Lower leg skin (tissue), 4 donors: ENCODE results near the gene CEP295NL. TPM values are rescaled to one million over a fixed set of nuclear protein-coding genes. Genes with fewer than 3 reads are reported as not detected.
"Not testable (repeated sequence)": the region's sequence is repeated elsewhere in the genome, so short reads cannot be mapped to it uniquely, and the experiment has no call there.

ENCODE experiments used
- DNase-seq, 2 donors: peaks; one replicate each; pipeline ENCODE4 v3.0.0-alpha.2; 2019; ENCODE audit warnings: low spot score in 2 of 2
- H3K4me3 ChIP-seq: fragments of 200-600 bp; sonication (generic); 2 replicates; pipeline ENCODE4 v1.5.1; 2017; ENCODE audit warnings: mild to moderate bottlenecking, low read depth; ENCODE audit not compliant: poor library complexity, severe bottlenecking
- POLR2A ChIP-seq, 2 donors: fragments of 450-650 bp; IDR thresholded peaks; one replicate each; pipeline ENCODE4 v1.6.1; 2016 to 2017; ENCODE audit warnings: antibody characterized with exemption in 2 of 2, mild to moderate bottlenecking in 1 of 2, moderate library complexity in 1 of 2
- WGBS, 2 donors: methylation state at CpG; one replicate each; pipeline ENCODE4 v1.1.5; 2018; 5-methylcytosine and 5-hydroxymethylcytosine counted together
- intact Hi-C: fragments of 100-400 bp; cut with DNase I; formaldehyde crosslinking; loops from one replicate; pipeline ENCODE4 v1.15.0; 2023; ENCODE audit warnings: low total_unique reads
- total RNA-seq, 4 donors: library from RNA; depleted of rRNA; stranded (reverse); fragments of >200 nt; gene quantifications; one replicate each; pipeline ENCODE4 v1.1.0, GENCODE V29; 2016
- TF ChIP-seq, protein P1 (sequence below), 3 donors: fragments of 450-650 bp; IDR thresholded peaks; one replicate each; pipeline ENCODE4 v1.5.1; 2016; ENCODE audit warnings: antibody characterized with exemption in 3 of 3, mild to moderate bottlenecking in 3 of 3, moderate library complexity in 2 of 3

CEP295NL gene
- total RNA-seq, 4 donors from 2014 or later: 2.0 to 2.9 (median 2.6) TPM

DNA sequence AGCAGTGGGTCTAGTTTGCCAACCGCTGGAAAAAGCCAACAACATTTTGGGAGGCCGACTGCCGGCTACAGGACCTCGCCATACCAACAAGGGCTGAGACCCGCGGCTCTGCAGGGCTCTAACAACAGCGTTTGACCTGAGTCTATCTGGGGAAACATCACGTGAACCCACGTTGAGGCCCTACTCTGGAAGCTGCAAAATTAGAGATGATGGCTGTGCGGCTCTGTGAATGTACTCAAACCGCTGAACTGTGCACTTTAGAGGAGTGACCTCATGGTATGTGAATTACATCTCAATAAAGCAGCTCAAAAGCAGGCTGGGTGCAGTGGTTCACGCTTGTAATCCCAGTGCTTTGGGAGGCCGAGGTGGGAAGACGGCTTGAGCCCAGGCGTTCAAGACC is 10.1 kb upstream of the CEP295NL start:
- DNase-seq: no peak
- no peak for TF ChIP-seq POLR2A (IDR thresholded peaks at IDR 0.05)
- no peak overlapping the region for H3K4me3 ChIP-seq
- intact Hi-C loops: no loop called here
- 85 to 94% methylated on average over 15 of the region's 15 CpGs for WGBS, 2 donors

DNA sequence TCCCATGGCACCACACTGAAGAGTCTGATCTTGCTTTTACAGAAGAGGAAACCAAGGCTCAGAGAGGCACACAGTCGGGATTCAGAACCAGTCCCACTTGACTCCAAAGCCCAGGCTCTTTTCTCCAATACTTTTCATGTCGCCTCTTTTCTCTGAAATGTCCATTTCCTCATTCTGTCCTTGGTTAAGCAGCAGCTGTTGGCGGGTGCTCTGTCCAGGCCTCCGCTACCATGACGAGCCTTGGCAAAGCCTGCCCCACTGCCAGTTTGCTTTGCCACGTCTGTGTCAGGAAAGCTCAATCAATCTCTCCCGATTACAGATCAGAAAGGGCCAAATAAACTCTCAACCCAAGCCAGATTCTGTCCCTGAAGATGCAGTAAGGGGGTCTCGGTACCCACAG is 9.1 kb upstream of the CEP295NL start:
- H3K4me3 ChIP-seq: no peak overlapping the region
- no peak for TF ChIP-seq POLR2A (IDR thresholded peaks at IDR 0.05)
- TF ChIP-seq, protein P1, sequence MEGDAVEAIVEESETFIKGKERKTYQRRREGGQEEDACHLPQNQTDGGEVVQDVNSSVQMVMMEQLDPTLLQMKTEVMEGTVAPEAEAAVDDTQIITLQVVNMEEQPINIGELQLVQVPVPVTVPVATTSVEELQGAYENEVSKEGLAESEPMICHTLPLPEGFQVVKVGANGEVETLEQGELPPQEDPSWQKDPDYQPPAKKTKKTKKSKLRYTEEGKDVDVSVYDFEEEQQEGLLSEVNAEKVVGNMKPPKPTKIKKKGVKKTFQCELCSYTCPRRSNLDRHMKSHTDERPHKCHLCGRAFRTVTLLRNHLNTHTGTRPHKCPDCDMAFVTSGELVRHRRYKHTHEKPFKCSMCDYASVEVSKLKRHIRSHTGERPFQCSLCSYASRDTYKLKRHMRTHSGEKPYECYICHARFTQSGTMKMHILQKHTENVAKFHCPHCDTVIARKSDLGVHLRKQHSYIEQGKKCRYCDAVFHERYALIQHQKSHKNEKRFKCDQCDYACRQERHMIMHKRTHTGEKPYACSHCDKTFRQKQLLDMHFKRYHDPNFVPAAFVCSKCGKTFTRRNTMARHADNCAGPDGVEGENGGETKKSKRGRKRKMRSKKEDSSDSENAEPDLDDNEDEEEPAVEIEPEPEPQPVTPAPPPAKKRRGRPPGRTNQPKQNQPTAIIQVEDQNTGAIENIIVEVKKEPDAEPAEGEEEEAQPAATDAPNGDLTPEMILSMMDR (IDR thresholded peaks at IDR 0.05): no peak
- DNase-seq: no peak
- intact Hi-C loops: no loop called here
- WGBS, 2 donors: 78 to 83% methylated on average over 8 of the region's 8 CpGs

DNA sequence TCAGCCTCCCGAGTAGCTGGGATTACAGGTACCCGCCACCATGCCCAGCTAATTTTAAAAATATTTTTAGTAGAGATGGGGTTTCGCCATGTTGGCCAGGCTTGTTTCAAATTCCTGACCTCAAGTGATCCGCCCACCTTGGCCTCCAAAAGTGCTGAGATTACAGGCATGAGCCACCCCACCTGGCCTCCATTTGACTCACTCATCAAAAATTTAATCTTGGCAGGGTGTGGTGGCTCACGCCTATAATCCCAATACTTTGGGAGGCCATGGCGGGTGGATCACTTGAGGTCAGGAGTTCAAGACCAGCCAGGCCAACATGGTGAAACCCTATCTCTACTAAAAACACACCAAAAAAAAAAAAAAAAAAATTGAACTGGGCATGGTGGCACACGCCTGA is 8.5 kb upstream of the CEP295NL start:
- intact Hi-C loops, DNase-seq, H3K4me3 ChIP-seq: not testable (repeated sequence)
- 83 to 85% methylated on average over 7 of the region's 7 CpGs for WGBS, 2 donors

DNA sequence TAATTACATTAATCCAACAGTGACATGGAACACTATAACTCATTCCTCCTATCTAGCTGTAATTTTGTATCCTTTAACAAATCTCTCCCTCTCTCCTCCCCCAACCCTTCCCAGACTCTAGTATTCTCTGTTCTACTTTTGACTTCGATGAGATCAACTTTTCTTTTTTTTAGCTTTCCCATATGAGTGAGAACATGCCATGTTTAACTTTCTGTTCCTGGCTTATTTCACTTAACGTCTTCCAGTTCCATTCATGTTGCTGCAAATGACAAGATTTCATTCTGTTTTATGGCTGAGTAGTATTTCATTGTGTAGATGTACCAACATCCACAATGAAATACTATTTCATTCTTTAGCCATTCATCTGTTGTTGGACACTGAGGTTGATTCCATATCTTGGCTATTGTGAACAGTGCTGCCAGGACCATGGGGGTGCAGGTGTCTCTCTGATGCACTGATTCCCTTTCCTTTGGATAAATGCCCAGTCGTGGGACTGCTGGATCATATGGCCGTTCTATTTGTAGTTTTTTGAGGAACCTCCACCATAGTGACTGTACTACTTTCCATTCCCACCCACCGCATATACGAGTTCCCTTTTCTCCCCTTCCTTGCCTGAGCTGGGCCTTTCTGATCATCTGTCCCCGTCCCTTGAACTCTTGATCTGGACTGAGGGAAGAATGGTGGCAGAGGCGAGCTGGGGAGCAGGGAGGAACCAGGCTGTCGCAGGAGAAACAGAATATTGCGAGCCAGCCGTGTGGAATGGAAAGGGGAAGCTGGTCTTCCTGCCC is 7.7 kb upstream of the CEP295NL start:
- WGBS, 2 donors: 81 to 83% methylated on average over 11 of the region's 11 CpGs
- TF ChIP-seq, protein P1 (IDR thresholded peaks at IDR 0.05): no peak
- TF ChIP-seq POLR2A (IDR thresholded peaks at IDR 0.05): no peak
- no peak overlapping the region for H3K4me3 ChIP-seq
- intact Hi-C loops: no loop called here
- no peak for DNase-seq

DNA sequence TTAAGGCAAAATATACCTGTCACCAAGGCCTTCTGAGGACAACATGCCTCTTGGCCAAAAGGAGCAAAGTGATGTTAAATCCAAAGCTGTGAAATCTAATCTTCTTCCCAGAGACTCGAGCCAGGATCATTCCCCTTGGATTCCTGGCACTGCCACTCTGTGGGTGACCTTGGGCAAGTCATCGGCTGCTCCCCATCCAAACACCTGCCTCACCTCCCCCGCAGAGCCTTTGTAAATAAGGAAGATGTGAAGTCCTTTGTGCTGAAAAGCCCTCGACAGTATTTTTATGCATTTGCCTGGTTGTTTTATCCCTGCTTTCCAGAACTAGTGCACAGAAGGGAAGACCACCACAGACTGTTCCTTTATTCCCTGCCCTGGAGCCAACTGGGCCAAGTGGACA is 5.4 kb upstream of the CEP295NL start:
- TF ChIP-seq, protein P1 (IDR thresholded peaks at IDR 0.05): no peak
- no peak for TF ChIP-seq POLR2A (IDR thresholded peaks at IDR 0.05)
- WGBS, 2 donors: 62 to 66% methylated on average over 4 of the region's 4 CpGs
- DNase-seq: no peak
- intact Hi-C loops: no loop called here
- H3K4me3 ChIP-seq: no peak overlapping the region

DNA sequence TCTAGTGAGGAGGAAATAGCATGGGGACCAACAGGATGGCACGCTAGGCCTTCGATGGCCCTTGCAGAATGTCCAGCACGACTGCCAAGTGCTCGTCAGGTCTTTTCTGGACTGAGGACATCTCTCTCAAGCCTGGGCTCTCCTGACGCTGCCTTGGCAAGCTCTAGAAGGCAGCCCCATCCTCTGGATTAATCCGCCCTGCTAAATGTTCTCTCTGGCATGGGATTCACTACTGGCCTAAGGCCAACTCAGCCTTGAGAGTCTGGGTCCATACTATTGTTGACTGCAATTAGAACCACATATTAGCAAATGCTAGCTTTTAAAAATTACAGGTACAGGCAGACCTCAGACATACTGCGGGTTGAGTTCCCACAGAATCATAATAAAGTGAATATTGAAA is 2.5 kb upstream of the CEP295NL start:
- 90 to 93% methylated on average over 7 of the region's 7 CpGs for WGBS, 2 donors
- intact Hi-C loops: no loop called here
- no peak for TF ChIP-seq POLR2A (IDR thresholded peaks at IDR 0.05)
- TF ChIP-seq, protein P1 (IDR thresholded peaks at IDR 0.05): no peak
- H3K4me3 ChIP-seq: no peak overlapping the region
- no peak for DNase-seq

DNA sequence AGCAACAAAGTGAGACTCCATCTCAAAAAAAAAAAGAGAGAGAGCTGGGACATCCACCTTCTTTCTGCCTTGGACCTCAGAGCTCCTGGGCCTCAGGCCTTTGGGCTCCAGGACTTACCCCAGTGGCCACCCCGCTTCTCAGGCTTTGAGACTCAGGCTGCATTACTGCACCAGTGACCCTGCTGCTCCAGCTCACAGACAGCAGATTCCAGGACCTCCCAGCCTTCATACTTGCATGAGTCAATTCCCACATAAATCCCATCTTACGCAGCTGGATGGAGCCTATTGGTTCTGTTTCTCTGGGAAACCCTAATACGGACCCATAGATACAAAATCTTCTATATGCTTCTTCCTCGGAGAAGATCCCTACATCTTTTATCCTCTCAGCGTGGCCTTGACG is 2.1 kb upstream of the CEP295NL start:
- DNase-seq: no peak
- H3K4me3 ChIP-seq: no peak overlapping the region
- intact Hi-C loops: no loop called here
- WGBS, 2 donors: 76 to 86% methylated on average over 6 of the region's 6 CpGs
- TF ChIP-seq, protein P1 (IDR thresholded peaks at IDR 0.05): no peak
- no peak for TF ChIP-seq POLR2A (IDR thresholded peaks at IDR 0.05)
